Mononuclear cell (primary cell): ENCODE results near the gene F11R. TPM values are rescaled to one million over a fixed set of nuclear protein-coding genes. Genes with fewer than 3 reads are reported as not detected.
"Not testable (repeated sequence)": the region's sequence is repeated elsewhere in the genome, so short reads cannot be mapped to it uniquely, and the experiment has no call there.

Source experiments
- H3K27me3 ChIP-seq: 2 replicates; pipeline ENCODE4 v1.6.0; 2011; ENCODE audit warnings: low read length, control low read depth; ENCODE audit not compliant: insufficient read depth
- H3K4me1 ChIP-seq: 2 replicates; pipeline ENCODE4 v1.5.1; 2011; ENCODE audit warnings: mild to moderate bottlenecking, low read length, control low read depth; ENCODE audit not compliant: insufficient read depth
- H3K4me3 ChIP-seq: 2 replicates; pipeline ENCODE4 v1.5.1; 2011; ENCODE audit warnings: mild to moderate bottlenecking, low read length, moderate library complexity
- H3K9me3 ChIP-seq: 2 replicates; pipeline ENCODE4 v1.5.1; 2011; ENCODE audit warnings: low read depth, mild to moderate bottlenecking, control low read depth, low read length
- total RNA-seq: library from RNA; depleted of rRNA; stranded (reverse); fragments of >200 nt; gene quantifications from one replicate; pipeline ENCODE4 v1.2.3, GENCODE V29; 2012

F11R gene
- total RNA-seq, 1 donor = 37.7 TPM

DNA sequence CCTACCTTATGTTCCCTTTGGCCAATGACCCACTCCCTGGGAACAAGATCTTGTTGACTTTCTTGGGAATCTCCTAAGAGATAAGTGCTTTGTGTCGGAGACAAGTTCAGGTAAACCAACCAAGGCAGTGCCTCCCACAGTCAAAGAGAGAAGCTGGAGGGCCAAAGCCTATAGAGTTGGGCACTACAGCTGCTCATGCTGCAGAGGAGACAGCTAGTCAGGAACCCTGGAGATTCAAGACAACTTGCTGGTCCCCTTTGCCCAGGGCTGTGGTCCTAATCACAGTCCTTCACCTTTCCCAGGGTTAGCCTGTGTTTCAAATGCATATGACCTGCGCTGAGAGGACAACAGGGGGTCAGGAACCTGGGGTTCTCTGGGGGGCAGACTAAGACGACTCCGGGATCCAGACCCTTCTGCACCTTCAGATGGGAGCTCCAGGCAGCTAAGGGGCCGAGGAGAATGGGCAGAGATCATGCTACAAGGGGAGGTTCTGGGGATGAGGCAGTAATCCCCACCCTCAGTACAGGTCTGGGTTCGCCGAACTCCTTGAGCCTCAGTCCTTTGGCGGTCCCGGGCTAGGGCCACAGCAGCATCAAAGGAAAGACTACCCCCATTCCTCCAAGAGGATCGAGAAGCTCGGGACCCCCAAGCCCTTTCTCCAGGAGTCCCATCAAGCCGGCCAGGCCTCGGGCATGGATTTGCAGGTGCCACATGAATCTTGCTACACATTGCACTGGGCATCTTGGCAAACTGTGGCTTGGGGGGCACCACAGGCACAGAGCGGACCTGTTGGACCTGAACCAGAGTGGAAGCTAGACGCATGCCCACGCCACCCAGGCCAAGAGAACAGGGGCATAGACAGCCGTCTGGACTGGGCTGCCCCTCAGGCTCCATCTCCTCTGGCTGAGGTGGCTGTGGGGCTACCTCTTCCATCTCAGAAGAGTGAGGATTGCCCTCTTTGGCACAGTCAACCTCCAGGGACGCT, 26.8 kb upstream of the F11R start:
- Histone ChIP-seq H3K9me3 (no peaks in the 10 kb centered on the region), H3K4me1 (peaks cover 64% of the 10 kb centered on the region), H3K4me3 (no peak overlapping the region), H3K27me3 (no peaks in the 10 kb centered on the region)

DNA sequence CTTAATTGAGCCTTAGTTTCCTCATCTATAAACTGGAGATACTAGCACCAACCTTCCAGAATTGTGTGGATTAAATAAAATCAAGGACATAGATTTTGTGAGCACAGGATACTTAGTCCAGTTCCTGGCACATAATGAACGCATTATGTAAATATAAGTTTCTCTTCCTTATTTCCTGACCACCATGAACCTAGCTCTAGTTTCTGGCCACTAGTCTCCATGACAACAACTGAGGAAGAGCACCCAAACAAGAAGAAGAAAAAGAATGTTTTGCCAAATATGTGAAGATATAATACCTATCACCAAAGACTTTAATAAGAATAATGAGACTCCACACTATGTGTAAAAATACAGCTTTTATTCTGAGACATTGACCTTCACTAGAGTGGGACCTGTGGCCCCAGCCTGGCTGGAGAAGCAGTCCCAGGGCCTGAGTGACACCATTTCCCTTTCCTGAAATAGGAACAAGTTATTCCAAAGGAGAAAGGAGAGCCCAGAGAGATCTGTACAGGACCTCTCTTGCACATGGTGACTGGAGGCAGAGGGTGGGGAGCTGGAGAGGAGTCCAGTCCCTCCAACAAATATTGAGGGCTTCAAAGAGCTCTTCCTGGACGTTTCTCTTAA, 25.8 kb upstream of the F11R start:
- H3K4me1 ChIP-seq = peaks cover 68% of the 10 kb centered on the region
- peak overlapping the region; percentile 74 for H3K4me3 ChIP-seq
- H3K9me3 ChIP-seq = no peaks in the 10 kb centered on the region
- no peaks in the 10 kb centered on the region for H3K27me3 ChIP-seq

DNA sequence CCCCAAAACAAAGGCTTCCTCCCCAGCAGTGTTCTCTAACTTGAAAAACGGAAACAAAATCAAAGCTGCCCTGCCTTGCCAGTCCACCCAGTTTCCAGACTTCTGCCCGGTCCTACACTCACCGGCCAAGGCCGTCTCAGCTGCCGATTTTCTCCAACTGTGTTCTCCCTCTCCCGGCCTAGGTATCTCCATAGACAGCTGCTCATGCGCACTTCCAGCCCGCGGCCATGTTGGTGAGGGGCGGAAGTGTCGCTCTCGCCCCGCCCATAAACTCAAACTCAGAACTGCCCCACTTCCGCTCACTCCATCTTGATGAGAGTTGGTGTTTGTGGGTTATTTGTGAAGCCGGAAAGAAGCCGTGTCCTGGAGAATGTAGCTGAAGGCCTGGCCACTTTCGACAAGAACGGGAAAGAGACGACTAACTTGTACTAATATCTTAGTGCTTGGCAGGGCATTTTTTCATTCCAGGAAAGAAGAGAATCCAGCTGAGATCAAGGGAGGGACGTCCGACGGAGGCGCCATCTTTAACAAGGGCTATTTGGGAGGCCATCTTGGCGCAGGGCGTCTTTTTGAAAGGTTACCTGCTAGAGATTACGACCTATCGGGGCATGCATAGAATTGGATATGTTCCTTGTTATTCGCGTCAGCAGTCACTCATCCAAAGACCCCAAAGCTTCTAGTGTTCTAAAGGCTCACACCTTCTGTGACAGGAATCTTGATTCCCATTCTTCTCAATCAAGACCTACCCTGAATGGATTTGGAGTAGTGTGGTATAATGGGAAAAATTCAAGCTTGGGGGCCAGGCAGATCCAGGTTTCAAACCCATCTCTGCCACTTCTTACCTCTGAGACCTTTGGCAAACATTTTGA, 25.0 kb upstream of the F11R start, which contains the start of gene USF1:
USF1 (minus strand) TSS at position 242 of the 869 bp plus-strand sequence. CDS start 2,702 bp downstream, outside the sequence.
- H3K4me1 ChIP-seq = peaks cover 71% of the 10 kb centered on the region
- no peaks in the 10 kb centered on the region for H3K9me3 ChIP-seq
- H3K27me3 ChIP-seq = no peaks in the 10 kb centered on the region
- H3K4me3 ChIP-seq = peak within 1 kb of the TSS; percentile 74

DNA sequence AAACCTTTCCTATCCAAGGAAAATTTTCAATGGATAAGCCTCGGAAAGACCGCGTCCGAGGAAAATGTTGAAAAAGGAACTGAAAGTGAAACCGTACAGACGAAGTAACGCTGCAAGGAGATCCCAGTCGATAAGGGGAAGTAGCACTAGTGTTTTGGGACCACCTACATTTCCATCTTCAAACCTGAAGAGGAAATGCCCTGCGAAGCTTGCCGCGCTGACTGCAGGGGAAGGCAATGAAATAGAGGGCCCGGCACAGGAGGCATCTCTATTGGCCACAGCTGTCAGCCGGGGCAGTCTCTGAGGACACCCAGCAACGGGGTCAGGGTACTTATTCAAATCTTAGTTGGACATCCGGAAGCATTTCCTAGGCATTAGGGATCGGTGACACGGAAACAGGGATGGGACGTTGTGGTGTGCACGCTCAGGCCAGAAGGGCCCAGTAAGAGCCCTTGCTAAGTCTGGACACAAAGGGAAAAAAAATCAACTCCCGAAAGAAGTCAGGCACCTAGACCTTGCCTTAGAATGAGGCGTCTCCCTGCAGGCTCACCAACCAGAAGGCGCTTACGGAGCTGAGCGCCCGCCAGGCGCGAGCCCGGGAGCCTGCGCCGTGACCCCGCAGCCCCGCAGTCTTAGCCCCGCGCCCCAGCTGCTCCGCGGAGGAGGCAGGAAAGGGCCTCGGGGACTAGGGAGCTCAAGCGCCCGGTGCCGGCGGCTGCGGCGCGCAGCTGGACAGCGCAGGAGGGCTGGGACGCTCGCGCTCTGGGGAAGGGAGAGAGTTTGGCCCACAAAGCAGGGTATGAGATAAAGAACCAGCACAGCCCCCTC, 24.2 kb upstream of the F11R start:
- Histone ChIP-seq H3K4me1 (peaks cover 68% of the 10 kb centered on the region), H3K9me3 (no peaks in the 10 kb centered on the region), H3K27me3 (no peaks in the 10 kb centered on the region), H3K4me3 (peak overlapping the region; percentile 74)

DNA sequence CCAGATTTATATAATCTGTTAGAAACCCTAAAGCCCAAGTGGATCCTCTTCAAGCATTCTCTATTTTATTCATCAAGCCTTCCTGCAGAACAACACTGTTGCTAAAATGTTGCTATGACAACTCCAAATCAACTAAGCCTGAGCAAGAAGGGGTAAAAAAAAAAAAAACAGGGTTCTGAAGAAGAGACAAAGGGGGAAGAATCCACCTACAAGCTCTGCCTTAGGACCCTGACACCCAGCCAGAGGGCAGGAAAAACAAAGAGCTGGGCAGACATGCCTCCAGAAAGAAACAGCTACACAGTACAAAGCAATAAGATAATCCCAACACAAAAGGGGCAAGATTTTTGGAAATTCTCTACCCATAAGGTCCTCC, 23.6 kb upstream of the F11R start:
- H3K9me3 ChIP-seq = no peaks in the 10 kb centered on the region
- no peaks in the 10 kb centered on the region for H3K27me3 ChIP-seq
- peak overlapping the region; percentile 74 for H3K4me3 ChIP-seq
- peaks cover 64% of the 10 kb centered on the region for H3K4me1 ChIP-seq

DNA sequence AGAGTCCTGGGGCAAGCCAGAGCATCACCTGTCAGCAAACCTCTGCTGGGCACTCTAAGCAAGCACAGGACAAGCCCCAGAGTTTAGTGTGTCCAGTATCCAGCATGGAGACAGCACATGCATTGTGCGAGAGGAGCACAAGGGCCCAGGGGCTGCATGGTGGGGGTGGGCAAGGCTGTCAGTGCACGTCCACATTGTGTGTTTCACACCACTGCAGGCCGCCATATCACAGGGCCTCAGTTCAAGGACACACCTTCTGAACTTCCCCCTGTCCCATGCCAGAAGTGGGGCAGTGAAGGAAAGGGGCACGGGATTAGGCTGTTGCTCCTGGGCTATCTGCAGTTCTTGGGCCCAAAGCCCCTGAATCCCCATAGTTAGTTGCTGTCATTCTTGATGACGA, 18.6 kb upstream of the F11R start:
- H3K27me3 ChIP-seq = no peaks in the 10 kb centered on the region
- H3K4me1 ChIP-seq = peaks cover 55% of the 10 kb centered on the region
- H3K4me3 ChIP-seq = no peak overlapping the region
- H3K9me3 ChIP-seq = no peaks in the 10 kb centered on the region

DNA sequence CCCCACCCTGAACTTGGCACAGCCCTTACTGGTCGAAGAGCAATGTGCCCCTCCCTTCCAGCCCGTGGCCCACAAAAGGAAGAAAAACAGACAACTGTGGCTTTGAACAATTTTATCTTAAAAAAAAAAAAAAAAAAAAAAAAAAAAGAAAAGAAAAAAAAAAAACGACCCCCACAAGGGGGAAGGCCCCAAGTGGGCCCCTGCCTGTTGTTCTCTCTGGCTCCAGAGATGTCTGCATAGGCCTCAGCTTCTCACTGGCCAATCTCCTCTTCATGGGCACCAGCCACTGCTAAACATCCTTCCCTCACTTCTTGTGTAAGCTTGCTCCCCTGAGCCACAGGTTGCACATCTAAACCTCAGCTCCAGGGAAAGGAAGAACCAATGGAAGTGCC, 18.2 kb upstream of the F11R start:
- no peaks in the 10 kb centered on the region for H3K9me3 ChIP-seq
- peaks cover 51% of the 10 kb centered on the region for H3K4me1 ChIP-seq
- H3K27me3 ChIP-seq = no peaks in the 10 kb centered on the region
- peak overlapping the region; percentile 67 for H3K4me3 ChIP-seq

DNA sequence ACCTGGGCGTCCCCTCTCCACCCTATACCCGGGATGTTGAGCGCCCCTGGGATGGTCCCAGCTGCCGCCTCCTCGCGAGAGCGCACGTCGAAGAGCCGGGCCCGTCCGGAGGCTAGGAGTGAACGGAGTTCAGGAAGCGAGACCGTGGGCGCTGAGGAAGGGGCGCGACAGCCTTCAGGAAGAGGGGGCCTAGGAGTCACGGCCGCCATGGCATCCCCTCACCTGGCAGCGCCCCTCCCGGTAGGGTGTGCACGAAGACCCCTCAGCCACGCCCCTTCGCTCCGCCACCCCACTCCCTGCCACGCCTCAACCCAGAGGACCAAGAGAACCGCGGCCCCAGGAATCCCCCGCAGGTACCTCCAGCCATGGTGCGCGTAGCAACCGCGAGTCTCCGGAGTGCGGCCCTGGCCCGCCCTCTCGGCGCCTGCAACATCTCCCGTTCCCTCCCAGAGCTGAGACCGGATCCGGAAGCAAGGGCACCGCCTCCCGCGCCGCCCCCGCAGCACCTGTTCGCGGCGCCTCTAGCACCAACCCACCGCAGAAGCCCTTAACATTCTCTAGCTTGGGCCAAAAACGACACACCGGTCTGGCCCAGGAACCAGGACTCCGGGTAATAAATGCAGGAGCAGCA, 17.7 kb upstream of the F11R start, which contains the start of gene TSTD1:
TSTD1 (minus strand) TSS at position 442 of the 631 bp plus-strand sequence; CDS start at position 367, 75 bp downstream.
- no peaks in the 10 kb centered on the region for H3K27me3 ChIP-seq
- H3K9me3 ChIP-seq = no peaks in the 10 kb centered on the region
- peak within 1 kb of the TSS; percentile 67 for H3K4me3 ChIP-seq
- peaks cover 46% of the 10 kb centered on the region for H3K4me1 ChIP-seq

DNA sequence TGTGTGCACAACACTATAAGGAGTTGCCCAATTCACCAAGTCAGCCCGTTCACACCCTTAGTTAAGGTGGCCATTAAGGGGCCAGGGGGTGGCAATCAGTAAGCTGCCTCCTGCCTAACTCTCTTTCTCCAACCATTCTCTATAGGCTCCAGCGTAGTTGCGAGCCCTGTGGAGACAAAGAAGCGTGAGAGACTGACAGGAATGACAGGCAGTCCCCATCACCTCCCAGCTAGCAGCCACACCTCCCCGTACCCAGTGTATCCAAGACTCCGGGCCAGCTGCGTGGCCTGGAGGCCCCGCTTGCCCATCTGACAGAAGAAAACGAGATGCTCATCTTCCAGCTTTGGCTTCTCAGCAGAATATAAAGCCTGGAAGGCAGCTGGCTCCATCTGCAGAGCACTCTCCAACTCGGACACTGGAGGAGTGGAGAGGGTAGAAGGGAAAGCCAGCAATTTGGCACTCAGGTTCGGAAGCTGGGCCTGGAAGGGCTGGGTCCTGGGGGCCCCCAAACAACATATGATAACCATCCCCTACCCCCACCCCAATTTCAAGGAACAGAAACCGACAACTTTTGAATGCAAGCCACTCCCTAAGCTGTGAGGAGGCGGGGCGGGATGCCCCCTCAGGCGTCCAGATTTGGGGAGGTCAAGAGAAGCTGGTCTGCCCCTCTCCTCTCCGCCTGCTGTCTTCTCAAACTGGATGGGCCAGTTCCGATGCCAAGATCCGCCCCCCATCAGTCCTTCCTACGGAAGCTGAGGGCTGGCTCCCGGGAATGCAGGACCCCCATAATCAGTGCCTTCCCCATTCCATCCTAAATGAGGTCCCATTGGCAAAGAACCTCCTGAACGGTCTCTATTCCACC, 16.9 kb upstream of the F11R start:
- Histone ChIP-seq H3K4me1 (peaks cover 39% of the 10 kb centered on the region), H3K4me3 (peak overlapping the region; percentile 67), H3K9me3 (no peaks in the 10 kb centered on the region), H3K27me3 (no peaks in the 10 kb centered on the region)

DNA sequence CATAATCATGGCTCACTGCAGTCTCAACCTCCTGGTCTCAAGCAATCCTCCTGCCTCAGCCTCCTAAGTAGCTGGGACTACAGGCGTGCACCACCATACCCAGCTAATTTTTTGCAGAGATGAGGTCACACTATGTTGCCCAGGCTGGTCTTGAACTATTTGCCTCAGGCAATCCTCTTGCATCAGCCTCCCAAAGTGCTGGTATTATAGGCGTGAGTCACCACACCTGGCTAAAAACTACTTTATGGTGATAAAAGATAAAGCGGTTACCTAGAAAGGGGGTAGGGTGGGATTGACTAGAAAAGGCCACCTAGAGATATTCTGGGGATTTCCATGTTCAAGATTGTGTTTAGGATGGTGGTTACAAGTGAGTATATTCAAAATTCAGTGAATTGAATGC, 12.8 kb upstream of the F11R start:
- no peaks in the 10 kb centered on the region for H3K27me3 ChIP-seq
- H3K4me1 ChIP-seq = peaks cover 20% of the 10 kb centered on the region
- H3K4me3 ChIP-seq = no peak overlapping the region
- H3K9me3 ChIP-seq = no peaks in the 10 kb centered on the region

DNA sequence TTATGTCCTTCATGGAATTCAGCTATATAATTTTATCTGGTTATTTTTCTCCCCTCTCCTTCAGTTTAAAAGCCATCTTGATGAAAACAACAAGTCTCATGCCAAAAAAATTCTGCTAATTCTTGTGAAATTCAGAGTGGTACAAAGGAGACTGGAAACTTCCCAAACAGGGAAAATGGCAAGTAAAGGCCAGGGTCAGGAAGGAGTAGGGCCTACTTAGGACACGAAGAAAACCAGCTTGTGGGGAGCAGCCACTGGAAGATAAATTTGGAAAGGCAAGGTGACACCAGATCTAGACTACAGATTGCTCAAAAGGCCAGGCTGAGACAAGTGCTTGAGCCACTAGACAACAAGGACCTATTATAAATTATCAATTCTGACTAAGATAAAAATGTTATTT, 11.5 kb upstream of the F11R start:
- H3K27me3 ChIP-seq = no peaks in the 10 kb centered on the region
- no peak overlapping the region for H3K4me3 ChIP-seq
- no peaks in the 10 kb centered on the region for H3K9me3 ChIP-seq
- peaks cover 8% of the 10 kb centered on the region for H3K4me1 ChIP-seq

DNA sequence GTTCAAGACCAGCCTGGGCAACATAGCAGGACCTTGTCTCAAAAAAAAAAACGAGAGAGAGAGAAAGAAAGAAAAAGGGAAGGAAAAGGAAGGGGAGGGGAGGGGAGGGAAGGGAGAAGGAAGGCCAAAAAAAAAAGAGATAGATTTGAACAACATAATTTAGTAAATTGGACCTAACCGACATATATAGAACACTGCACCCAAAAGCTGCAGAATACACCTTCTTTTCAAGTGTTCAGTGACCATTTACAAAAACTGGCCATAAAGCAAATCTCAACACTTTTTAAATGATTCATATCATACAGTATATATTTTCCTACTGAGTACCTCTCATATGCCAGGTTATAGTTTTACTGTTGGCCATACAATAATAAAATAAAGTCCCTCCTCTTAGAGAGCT, 10.9 kb upstream of the F11R start:
- H3K4me3 ChIP-seq = no peak overlapping the region
- H3K4me1 ChIP-seq = peaks cover 8% of the 10 kb centered on the region
- no peaks in the 10 kb centered on the region for H3K9me3 ChIP-seq
- no peaks in the 10 kb centered on the region for H3K27me3 ChIP-seq

DNA sequence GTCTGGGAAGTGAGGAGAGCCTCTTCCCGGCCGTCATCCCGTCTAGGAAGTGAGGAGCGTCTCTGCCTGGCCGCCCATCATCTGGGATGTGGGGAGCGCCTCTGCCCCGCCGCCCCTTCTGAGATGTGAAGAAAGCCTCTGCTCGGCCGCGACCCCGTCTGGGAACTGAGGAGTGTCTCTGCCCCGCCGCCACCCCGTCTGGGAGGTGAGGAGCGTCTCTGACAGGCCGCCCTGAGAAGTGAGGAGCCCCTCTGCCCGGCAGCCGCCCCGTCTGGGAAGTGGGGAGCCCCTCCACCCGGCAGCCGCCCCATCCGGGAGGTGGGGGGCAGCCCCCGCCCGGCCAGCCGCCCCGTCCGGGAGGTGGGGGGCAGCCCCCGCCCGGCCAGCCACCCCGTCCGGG, 8.5 kb upstream of the F11R start:
- not testable (repeated sequence) for H3K4me3 ChIP-seq, H3K9me3 ChIP-seq, H3K4me1 ChIP-seq, H3K27me3 ChIP-seq
